ENCODE results near the gene COX7A2L.

DNA sequence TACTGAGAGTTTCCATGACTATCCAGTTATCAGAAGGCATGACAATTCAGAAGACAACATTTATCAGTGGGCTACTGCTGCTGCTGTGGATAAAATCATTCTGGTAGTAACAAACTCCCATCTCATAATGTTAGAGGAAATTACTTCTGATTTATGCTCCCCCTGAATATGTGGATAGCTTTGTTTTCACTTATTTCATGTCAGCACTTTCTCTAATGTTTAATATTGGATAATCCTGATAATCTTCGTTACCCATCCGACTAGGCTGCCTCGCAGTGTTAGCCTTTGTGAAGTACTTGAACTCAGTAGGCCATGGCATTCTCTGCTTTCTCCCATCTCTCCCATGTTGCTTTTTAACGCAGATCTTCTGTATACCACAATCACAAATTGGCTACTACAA, 28.4 kb downstream of the COX7A2L start:
- TF ChIP-seq, protein P1, sequence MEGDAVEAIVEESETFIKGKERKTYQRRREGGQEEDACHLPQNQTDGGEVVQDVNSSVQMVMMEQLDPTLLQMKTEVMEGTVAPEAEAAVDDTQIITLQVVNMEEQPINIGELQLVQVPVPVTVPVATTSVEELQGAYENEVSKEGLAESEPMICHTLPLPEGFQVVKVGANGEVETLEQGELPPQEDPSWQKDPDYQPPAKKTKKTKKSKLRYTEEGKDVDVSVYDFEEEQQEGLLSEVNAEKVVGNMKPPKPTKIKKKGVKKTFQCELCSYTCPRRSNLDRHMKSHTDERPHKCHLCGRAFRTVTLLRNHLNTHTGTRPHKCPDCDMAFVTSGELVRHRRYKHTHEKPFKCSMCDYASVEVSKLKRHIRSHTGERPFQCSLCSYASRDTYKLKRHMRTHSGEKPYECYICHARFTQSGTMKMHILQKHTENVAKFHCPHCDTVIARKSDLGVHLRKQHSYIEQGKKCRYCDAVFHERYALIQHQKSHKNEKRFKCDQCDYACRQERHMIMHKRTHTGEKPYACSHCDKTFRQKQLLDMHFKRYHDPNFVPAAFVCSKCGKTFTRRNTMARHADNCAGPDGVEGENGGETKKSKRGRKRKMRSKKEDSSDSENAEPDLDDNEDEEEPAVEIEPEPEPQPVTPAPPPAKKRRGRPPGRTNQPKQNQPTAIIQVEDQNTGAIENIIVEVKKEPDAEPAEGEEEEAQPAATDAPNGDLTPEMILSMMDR (IDR thresholded peaks at IDR 0.05), result no peak
- no peak for TF ChIP-seq POLR2A (IDR thresholded peaks at IDR 0.05)

All from breast epithelium (tissue), 3 donors.